COR-L47 (cell line): ENCODE results near the gene CPXM1.

Experiments used
- DNase-seq: peaks from one replicate; lab custom pipeline; 2025; lab: John Stamatoyannopoulos, UW

CPXM1 gene

GRCh38 chr20:2763186-2763585 is 37.2 kb downstream of the CPXM1 start:
- DNase-seq: no peak

- peak; percentile 25 for DNase-seq
These were observed 37.8 kb downstream of the CPXM1 start for GRCh38 chr20:2762578-2763131.

GRCh38 chr20:2761885-2762284 is 38.5 kb downstream of the CPXM1 start:
- DNase-seq: no peak

GRCh38 chr20:2760952-2761305 is 39.5 kb downstream of the CPXM1 start:
- DNase-seq: no peak

GRCh38 chr20:2760297-2760951 is 40.0 kb downstream of the CPXM1 start:
- no peak for DNase-seq

- DNase-seq: no peak
These were observed 40.7 kb downstream of the CPXM1 start for GRCh38 chr20:2759603-2760296.

GRCh38 chr20:2759143-2759542 is 41.3 kb downstream of the CPXM1 start:
- no peak for DNase-seq

GRCh38 chr20:2757969-2758368 is 42.5 kb downstream of the CPXM1 start:
- DNase-seq: no peak

- no peak for DNase-seq
These were observed 43.4 kb downstream of the CPXM1 start for GRCh38 chr20:2757001-2757400.

- DNase-seq: peak; percentile 5
These were observed 44.3 kb downstream of the CPXM1 start for GRCh38 chr20:2756056-2756611.

- DNase-seq: no peak
These were observed 44.9 kb downstream of the CPXM1 start for GRCh38 chr20:2755451-2756055.

- DNase-seq: no peak
These were observed 46.0 kb downstream of the CPXM1 start for GRCh38 chr20:2754424-2754823.

GRCh38 chr20:2753461-2754040 is 46.9 kb downstream of the CPXM1 start:
- DNase-seq: no peak

- DNase-seq: peak; percentile 17
These were observed 47.6 kb downstream of the CPXM1 start for GRCh38 chr20:2752567-2753460.

GRCh38 chr20:2751878-2752566 is 48.4 kb downstream of the CPXM1 start:
- DNase-seq: peak; percentile 8

- no peak for DNase-seq
These were observed 49.0 kb downstream of the CPXM1 start for GRCh38 chr20:2751347-2751877.

GRCh38 chr20:2750491-2751251 is 49.8 kb downstream of the CPXM1 start:
- peak; percentile 17 for DNase-seq

- no peak for DNase-seq
These were observed 50.4 kb downstream of the CPXM1 start for GRCh38 chr20:2749951-2750490.

GRCh38 chr20:2749343-2749950 is 51.0 kb downstream of the CPXM1 start:
- DNase-seq: no peak
